ENCODE measurements around the gene GDF11.

Gene GDF11

DNA sequence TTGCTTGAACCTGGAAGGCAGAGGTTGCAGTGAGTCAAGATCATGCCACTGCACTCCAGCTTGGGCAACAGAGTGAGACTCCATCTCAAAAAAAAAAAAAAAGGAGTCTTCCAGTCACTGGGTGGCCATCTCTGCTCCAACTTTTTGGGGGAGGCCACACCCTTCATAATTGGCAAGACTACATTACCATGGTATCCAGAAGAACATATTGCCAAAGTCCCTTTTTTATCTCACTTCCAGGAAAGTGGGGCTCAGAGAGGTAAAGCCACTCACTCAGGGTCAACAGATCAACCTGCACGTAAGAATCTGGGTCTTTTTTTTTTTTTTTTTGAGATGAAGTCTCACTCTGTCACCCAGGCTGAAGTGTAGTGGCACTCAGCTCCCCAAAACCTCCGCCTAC is 9.1 kb upstream of the GDF11 start:
- no peak overlapping the region for H3K4me3 ChIP-seq (ENCODE audit: low read length)
- no peak for TF ChIP-seq CTCF (IDR thresholded peaks at IDR 0.05; ENCODE audit: insufficient read depth, low read depth, low read length, missing control alignments)
- no peak for DNase-seq (ENCODE audit: low read depth)

DNA sequence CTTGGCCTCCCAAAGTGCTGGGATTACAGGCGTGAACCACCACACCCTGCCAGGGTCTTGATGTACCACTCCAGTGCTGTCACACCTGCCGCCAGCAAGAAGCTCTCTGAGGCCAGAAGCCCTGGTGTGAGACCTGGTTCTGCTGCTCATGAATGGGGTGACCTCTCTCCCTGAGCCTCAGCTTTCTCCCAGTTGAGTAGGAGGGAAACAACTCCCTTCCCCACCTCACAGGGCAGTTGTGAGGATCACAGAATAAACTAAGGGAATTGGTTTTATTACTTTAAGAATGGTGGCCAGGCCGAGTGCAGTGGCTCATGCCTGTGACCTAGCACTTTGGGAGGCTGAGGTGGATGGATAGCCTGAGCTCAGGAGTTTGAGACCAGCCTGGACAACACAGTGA is 8.3 kb upstream of the GDF11 start:
- TF ChIP-seq CTCF (IDR thresholded peaks at IDR 0.05; ENCODE audit: insufficient read depth, low read depth, low read length, missing control alignments) = no peak
- DNase-seq (ENCODE audit: low read depth) = no peak
- H3K4me3 ChIP-seq (ENCODE audit: low read length) = no peak overlapping the region

GRCh38 chr12:55736076-55736475 is 6.8 kb upstream of the GDF11 start:
- no peak for DNase-seq (ENCODE audit: low read depth)
- TF ChIP-seq CTCF (IDR thresholded peaks at IDR 0.05; ENCODE audit: insufficient read depth, low read depth, low read length, missing control alignments) = no peak
- no peak overlapping the region for H3K4me3 ChIP-seq (ENCODE audit: low read length)

- peak; percentile 84 for DNase-seq (ENCODE audit: low read depth)
- no peak overlapping the region for H3K4me3 ChIP-seq (ENCODE audit: low read length)
- peak; percentile 77 for TF ChIP-seq CTCF (IDR thresholded peaks at IDR 0.05; ENCODE audit: insufficient read depth, low read depth, low read length, missing control alignments)
Measured at GRCh38 chr12:55736780-55737580, 5.9 kb upstream of the GDF11 start.

DNA sequence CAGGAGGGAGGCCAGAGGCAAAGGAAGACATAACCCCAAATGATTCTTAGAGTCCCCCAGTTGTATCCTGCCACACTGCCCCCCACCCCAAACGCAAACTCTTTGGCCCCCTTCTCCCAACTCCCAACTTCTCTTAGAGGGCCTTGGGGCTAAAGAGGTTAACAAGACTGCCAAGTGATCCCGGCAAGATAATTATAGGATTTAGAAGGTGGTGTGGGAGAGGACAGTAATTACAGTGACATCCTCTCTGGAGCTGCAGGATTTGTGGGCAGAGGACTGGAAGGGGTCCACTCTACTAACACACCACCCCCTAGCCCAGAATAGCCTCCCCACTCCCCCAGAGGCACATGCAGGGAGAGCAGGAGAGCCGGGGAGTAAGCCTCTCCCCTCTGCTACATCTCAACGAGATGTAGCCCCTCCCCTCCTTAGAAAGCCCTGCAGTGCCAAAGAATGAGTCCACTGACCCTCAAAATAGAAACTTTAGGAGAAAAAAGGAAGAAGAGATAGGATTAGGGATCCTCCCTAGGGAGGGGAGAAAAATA is 5.3 kb upstream of the GDF11 start:
- DNase-seq (ENCODE audit: low read depth) = no peak
- H3K4me3 ChIP-seq (ENCODE audit: low read length) = no peak overlapping the region
- no peak for TF ChIP-seq CTCF (IDR thresholded peaks at IDR 0.05; ENCODE audit: insufficient read depth, low read depth, low read length, missing control alignments)

- peak overlapping the region; percentile 60 for H3K4me3 ChIP-seq (ENCODE audit: low read length)
- peak; percentile 79 for DNase-seq (ENCODE audit: low read depth)
- peak; percentile 79 for TF ChIP-seq CTCF (IDR thresholded peaks at IDR 0.05; ENCODE audit: insufficient read depth, low read depth, low read length, missing control alignments)
Measured at GRCh38 chr12:55738123-55739024, 4.5 kb upstream of the GDF11 start.
